ENCODE measurements around the gene ADAMTSL1.

ADAMTSL1 gene

DNA sequence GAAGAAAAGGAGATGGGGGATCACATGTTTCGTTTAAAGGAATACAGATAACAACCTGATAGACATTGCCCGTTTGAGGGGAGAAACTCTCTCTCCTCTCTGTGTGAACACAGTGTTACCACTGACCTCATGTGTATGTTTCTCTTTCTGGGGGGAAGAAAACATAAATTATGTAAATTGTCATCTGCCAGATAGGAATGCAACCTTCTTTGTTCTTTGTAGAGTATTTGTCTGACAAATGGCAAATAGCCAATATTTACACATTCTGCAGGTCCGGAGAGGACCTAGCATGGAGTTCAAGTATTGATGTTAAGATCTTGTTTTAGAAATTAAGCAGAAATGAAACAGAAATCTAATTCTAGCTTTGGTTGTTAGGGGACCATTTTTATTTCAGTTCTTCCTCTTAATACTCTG is 282.8 kb downstream of the ADAMTSL1 start:
- TF ChIP-seq CTCF (conservative IDR thresholded peaks at IDR 0.05), result no peak
- 0 out of 2 replicates have a peak overlapping the region, but pooled peaks have one; percentile 1 for H3K27ac ChIP-seq

GRCh38 chr9:18759827-18760226 is 285.9 kb downstream of the ADAMTSL1 start:
- no peak overlapping the region for H3K27ac ChIP-seq
- TF ChIP-seq CTCF (conservative IDR thresholded peaks at IDR 0.05), result no peak

DNA sequence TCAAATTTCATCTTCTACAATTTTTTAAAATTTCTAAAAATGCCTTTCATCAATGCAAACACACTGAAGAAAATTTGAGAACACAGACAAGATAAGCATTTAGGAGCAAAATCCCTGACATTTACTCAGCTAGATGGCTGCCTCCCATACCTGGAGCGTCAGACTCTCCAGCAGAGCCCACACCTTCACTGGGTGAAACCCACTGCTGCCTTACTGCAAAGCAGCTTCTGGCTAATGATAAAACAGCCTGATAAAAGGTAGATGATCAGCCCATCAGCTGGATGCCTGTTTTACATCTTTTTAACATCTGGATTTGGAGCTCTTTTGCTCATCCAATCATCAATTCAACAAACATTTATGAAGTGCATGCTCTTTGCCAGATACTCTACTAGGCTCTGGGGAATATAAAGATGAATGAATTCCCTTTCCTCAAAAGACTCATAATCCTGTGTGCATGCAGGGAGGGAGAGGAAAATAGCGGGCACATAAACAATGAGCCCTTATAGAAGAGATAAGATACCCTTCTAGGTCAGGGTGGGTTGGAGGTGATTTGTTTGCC is 287.9 kb downstream of the ADAMTSL1 start:
- H3K27ac ChIP-seq, result no peak overlapping the region
- no peak for TF ChIP-seq CTCF (conservative IDR thresholded peaks at IDR 0.05)

DNA sequence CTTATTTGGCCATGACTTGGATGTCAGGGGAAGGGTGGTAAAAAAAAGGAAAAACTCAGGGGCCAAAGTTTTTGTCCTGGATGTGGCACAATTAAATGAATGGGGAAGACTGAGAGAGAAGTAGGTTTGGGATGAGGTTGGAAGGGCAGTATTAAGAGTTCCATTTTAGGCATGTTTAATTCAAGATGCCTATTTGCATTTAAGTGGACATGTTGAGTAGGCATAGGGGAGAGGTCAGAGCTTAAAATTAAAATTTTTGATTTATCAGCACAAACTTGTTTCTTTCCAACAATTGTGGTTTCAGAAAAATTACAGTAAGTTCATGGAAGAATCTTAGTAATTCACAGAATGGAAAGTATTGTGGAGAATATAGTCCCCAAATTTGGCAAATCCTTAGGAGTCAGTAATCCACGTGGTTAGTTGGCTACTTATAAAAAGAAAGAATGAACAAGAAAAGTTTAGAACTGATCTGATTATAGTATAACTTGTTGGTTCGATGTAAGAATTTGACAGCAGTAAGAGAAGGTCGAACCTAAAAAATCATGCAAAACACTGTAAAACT is 293.1 kb downstream of the ADAMTSL1 start:
- no peak overlapping the region for H3K27ac ChIP-seq
- no peak for TF ChIP-seq CTCF (conservative IDR thresholded peaks at IDR 0.05)

DNA sequence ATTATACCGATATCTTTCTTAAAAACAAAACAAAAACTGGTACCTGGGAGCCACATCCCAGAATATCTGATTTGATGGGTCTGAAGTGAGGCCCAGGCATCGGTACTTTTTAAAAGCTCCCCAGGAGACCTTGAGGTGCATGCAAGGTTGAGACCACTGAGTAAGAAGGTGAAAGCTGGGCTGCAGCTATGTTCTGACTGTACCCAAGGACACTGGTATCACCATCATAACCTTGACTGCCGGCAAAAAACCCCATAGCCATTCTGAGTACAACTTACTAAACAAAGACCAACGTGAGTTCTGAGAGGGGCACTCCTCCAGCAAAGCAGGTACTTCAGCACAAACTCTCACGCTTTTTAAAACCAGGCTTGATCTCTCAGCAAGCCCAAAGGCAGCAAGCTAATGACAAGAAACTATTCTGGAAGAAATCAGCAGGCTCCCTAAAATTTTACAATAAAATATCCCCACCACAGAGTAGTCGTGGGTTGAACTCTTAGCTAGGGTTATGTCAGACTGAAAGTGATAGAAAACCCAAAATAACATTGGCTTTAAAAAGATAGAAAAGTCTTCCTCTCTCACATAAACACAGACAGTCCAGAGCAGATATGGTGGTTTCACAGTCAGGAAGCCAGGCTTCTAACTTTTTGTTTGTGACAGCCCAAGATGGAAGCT is 295.1 kb downstream of the ADAMTSL1 start:
- H3K27ac ChIP-seq, result no peak overlapping the region
- TF ChIP-seq CTCF (conservative IDR thresholded peaks at IDR 0.05), result no peak

GRCh38 chr9:18770131-18770908 is 296.4 kb downstream of the ADAMTSL1 start:
- H3K27ac ChIP-seq, result peak overlapping the region; percentile 47
- TF ChIP-seq CTCF (conservative IDR thresholded peaks at IDR 0.05), result no peak

GRCh38 chr9:18771011-18771410 is 297.1 kb downstream of the ADAMTSL1 start:
- TF ChIP-seq CTCF (conservative IDR thresholded peaks at IDR 0.05), result no peak
- H3K27ac ChIP-seq, result peak overlapping the region; percentile 47
